Activated T-cell treated with anti-CD3 and anti-CD28 coated beads for 24 hours (primary cell): ENCODE measurements around the gene TRIM54.
"Not testable (repeated sequence)": the region's sequence is repeated elsewhere in the genome, so short reads cannot be mapped to it uniquely, and the experiment has no call there.

Experiments
- DNase-seq: peaks from one replicate; pipeline ENCODE4 v3.0.0-alpha.2; 2020; ENCODE audit warnings: low read depth

Gene TRIM54

DNA sequence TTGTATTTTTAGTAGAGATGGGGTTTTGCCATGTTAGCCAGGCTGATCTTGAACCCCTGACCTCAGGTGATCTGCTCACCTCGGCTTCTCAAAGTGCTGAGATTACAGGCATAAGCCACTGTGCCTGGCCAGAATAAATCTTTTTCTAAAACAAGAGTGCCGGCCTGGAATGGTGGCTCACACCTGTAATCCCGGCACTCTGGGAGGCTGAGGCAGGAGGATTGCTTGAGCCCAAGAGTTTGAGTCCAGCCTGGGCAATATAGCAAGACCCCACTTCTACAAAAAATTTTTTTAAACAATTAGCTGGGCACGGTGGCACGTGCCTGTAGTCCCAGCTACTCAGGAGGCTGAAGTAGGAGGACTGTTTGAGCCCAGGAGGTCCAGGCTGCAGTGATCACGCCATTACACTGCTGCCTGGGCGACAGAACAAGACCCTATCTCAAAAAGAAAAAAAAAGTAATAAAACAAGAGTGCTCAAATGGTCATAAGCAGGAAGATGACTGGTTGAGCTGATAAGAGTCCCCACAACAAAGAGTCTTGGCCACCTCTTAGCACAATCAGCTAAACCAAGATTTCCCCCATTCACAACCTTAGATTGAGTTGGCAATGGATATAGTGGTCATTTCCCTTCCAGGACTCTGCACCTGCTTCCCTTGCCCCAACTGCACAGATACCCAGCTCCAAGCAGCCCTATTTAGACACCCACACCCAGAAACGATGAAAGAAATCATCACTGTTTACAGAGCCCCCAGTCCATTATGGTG lies 31.8 kb downstream of the TRIM54 start:
- no peak for DNase-seq

DNA sequence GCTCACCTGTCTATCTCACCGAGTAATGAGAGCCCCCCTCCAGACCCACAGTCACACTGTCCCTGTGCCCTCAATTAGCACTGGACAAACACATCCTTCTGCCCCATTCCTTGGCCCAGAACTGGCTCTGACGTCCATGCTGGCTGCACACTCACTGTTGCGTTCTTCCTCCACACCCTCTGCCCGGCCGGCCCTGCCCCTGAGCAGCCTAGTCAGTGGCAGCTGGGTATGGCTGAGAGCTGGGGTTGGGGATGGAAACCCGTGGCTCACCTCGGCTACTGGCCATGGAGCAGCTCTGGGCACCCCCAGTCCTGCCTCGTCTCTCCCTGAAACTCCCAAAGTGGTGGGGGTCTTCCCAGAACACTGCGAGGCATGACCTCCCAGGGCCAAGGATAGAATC lies 32.5 kb downstream of the TRIM54 start:
- DNase-seq = no peak

DNA sequence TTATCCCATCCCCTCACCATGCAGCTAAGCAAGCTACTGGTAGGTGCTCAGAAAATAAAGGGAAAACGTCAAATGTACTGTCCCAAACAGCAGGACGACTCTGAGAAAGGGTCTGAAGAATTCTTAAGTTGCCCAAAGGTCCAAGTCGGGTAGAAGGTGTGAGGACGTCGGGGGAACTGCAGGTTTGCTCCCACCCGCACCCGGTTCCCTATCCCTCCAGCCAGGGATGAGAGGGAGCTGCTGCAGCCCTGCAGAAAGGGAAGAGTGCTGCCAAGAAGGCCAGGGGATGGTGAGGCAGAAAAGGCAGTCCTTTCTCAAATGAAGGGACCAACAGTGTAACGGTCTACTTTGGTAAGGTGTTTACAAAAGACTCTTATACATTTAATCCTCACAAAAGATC lies 32.9 kb downstream of the TRIM54 start:
- no peak for DNase-seq

DNA sequence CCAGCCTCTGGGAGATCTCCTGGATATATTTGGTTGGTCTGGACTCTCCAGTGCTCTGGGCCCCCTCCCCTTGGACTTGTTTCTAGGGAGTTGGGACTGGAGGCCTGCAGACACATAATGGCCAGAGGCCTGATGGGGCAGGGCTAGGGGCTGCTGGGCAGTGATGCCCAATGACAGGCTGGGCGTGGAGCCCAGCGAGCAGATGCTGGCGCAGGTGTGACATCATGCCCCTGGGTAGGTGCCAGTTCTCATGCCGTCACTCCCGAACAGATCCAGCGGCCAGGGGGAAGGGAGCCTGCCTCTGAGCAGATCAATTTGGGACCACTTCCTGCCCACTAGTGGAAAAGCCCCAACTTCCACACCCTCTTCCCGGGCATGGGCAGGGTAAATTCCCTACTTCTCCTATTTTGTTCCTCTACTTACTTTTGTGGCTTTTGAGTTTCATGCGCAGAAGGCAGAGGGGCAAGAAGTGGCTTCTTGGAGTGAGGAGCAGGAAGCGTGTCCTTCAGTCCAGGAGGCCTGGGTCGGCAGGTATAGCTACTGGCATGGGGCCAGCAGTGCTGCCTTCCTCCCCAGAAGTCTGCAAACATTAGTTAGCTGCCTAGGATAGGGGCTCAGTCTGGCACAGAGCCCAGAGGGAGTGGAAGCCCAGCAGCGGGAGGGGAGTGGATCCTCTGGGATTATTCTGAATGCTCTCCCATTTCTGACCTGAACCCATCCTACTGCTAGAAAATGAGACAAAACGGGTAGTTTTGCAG lies 34.6 kb downstream of the TRIM54 start:
- DNase-seq = no peak

DNA sequence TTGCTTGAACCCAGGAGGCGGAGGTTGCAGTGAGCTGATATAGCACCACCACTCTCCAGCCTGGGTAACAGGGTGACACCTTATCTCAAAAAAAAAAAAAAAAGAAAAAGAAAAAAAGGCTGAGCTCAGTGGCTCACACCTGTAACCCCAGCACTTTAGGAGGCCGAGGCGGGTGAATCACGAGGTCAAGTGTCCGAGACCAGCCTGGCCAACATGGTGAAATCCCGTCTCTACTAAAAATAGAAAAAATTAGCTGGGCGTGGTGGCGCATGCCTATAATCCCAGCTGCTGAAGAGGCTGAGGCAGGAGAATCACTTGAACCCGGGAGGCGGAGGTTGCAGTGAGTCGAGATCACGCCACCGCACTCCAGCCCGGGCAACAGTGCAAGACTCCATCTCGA lies 37.6 kb downstream of the TRIM54 start:
- not testable (repeated sequence) for DNase-seq

DNA sequence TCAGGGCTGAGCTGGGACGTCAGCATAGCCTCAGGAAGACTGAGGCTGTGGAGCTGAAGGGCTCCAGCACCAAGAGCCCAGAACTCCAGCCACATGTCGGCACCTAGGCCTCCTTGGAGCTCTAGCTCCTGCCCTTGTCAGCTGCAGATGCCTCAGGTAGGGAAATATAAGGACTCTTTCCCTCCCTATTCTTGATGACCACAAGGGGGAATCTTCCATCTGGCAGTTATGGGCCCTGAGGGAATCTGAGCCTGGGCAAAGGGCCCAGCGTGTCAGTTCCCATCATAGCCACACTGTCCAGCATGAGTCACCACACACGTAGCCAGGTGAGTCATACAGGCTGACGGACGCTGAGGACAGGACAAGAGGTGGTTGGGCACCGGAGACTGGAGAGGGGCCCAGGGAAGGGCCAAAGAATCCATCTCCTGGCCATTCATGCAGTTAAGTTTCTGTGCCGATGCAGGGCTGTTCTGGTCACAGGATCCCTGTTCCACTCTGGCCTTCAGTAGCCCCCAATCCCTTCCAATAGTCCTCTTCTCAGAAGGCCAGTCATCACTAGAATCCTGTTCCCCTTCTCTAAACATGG lies 38.8 kb downstream of the TRIM54 start:
- DNase-seq = no peak

- DNase-seq = no peak
These were observed 40.1 kb downstream of the TRIM54 start for GRCh38 chr2:27322301-27322765.

GRCh38 chr2:27322766-27323595 lies 40.8 kb downstream of the TRIM54 start, which contains the start of gene MPV17:
TSS of gene MPV17 (minus strand) at chr2:27323097. CDS start at chr2:27322517, 580 bp downstream.
- peak; percentile 84 for DNase-seq

GRCh38 chr2:27323596-27324285 lies 41.5 kb downstream of the TRIM54 start:
- DNase-seq = no peak

- no peak for DNase-seq
These were observed 42.5 kb downstream of the TRIM54 start for GRCh38 chr2:27324720-27325119.

DNA sequence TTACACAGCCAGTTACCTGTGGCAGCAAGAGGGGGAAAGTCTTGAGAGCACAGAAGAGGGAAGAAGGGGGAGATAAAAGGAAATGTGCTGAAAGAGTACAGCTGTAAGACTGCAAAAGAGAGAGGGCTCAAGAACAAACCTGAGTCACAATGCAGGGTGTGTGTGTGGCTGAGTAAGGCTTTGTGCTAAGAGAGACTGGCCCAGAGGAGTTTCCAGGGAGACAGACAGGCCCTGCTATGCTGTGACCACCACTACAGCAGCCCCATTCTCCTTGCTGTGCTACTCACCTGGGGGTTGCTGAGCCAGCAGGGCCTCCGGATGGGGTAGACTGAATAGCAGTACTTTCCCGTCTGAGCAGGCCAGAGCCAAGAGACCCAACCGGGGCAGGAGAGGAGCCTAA lies 53.1 kb downstream of the TRIM54 start:
- DNase-seq = no peak

DNA sequence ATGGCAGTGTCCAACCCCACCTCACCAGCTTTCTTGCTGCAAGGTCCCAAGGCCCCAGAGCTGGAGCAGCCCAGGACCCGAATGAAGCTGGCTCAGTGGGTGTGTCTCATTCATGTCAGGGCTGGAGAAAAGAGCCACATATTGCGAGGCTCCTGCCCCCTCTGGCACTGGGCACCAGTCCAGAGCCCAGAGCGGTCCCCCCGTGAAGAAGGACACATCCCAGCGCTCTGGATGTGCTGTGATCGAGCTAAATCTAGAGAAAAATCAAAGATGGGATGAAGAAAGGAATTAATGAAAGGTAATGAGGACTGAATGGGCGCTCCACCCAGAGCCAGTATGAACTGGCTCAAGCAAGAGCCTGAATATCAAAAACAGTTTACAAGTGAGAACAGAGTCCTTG lies 53.9 kb downstream of the TRIM54 start:
- DNase-seq = no peak

DNA sequence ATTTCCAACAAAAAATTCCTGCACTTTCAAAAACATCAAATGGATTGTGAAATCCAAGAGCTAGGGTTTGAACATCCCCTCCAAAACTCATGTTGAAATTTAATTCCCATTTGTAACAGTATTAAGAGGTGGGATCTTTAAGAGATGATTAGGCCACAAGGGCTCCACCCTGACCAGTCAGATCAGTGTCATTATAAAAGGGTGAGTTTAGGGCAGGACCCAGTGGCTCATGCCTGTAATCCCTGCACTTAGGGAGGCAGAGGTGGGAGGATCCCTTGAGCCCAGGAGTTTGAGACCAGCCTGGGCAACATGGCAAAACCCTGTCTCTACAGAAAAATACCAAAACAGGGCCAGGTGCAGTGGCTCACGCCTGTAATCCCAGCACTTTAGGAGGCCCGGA lies 65.4 kb downstream of the TRIM54 start:
- no peak for DNase-seq

DNA sequence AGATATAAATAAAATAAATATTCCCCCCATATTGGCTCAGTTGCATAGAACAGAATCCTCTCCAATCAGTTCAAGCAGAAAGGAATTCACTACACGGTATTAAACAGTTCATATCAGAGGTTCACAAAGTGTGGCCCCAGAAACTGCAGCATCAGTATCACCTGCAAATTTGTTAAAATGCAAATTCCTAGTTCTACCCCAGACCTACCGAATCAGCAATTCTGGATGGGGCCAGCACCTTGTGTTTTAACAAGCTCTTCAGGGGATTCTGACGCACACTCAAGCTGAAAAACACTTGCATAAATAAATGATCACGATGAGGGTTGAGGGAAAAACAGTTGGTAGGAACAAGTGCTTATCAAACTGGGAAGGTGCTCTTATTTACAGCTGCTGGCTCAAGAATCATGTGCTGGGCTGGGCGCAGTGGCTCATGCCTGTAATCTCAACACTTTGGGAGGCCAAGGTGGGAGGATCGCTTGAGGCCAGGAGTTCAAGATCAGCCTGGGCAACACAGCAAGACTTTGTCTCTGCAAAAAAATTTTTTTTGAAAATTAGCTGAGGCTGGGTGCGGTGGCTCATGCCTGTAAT lies 68.0 kb downstream of the TRIM54 start:
- DNase-seq = no peak

- no peak for DNase-seq
These were observed 69.8 kb downstream of the TRIM54 start for GRCh38 chr2:27351802-27352598.

DNA sequence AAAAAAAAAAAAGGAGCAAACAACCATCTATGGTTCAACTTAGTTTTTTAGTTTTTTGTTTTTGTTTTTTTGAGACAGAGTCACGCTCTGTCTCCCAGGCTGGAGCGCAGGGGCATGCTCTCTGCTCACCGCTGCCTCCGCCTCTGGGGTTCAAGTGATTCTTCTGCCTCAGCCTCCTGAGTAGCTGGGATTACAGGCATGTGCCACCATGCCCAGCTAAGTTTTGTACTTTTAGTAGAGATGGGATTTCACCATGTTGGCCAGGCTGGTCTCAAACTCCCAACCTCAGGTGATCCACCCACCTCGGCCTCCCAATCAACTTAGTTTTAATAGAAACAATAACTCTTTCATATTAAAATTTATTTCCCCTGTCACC lies 71.1 kb downstream of the TRIM54 start:
- not testable (repeated sequence) for DNase-seq

DNA sequence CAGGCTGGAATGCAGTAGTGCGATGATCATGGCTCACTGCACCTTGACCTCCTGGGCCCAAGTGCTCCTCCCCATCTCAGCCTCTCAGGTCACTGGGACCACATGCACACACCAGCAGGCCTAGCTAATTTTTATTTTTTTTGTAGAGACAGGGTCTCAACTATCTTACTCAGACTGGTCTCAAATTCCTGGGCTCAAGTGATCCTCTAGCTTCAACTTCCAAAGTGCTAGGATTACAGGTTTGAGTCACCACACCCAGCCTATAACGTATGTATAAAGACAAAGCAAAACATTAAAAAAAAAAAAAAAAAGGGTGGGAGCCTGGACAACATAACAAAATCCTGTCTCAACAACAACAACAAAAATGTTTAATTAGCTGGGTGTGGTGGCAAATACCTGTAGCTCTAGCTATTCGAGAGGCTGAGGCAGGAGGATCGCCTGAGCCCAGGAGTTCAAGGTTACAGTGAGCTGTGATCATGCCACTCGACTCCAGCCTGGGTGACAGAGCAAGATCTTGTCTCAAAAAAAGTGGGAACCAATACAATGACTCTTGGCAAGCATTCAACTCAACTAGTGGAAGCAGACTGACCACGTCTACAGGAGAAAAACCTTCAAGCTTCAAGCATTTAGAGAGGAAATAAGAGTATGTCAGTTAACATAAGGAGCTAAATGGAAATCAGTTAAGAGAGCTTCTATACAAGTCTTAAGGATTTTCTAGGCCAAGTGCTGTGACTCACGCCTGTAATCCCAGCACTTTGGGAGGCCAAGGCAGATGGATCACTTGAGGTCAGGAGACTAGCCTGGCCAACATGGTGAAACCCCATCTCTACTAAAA lies 71.8 kb downstream of the TRIM54 start:
- no peak for DNase-seq

DNA sequence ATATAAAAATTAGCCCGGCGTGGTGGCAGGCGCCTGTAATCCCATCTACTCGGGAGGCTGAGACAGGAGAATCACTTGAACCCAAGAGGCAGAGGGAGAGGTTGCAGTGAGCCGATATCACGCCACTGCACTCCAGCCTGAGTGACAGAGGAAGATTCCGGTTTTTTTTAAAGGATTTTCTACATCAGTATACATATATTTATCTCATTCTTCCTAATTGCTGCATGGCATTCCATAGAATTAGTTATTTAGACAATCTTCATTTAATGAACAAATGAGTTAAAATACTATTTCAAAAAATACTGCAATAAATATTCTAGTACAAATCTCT lies 72.3 kb downstream of the TRIM54 start:
- DNase-seq = no peak

- peak; percentile 41 for DNase-seq
These were observed 73.8 kb downstream of the TRIM54 start for GRCh38 chr2:27356056-27356381.
